NCI-H2029 (cell line): ENCODE data around the gene TARS2.

Experiments
- DNase-seq: peaks from one replicate; lab custom pipeline; 2025; lab: John Stamatoyannopoulos, UW

Gene TARS2

GRCh38 chr1:150486966-150487762 lies at the start of gene TARS2:
TARS2 (plus strand) TSS chr1:150487419; CDS start chr1:150487451, 32 bp downstream.
- peak; percentile 95 for DNase-seq

- DNase-seq: no peak
Observed at GRCh38 chr1:150441121-150441520, 46.1 kb upstream of the TARS2 start.

GRCh38 chr1:150444232-150444631 lies 43.0 kb upstream of the TARS2 start:
- no peak for DNase-seq

- DNase-seq: no peak
Observed at GRCh38 chr1:150456146-150456647, 31.0 kb upstream of the TARS2 start.

GRCh38 chr1:150464422-150464826 lies 22.8 kb upstream of the TARS2 start:
- DNase-seq: peak; percentile 63

GRCh38 chr1:150466964-150467363 lies 20.3 kb upstream of the TARS2 start:
- DNase-seq: no peak

GRCh38 chr1:150469291-150469690 lies 17.9 kb upstream of the TARS2 start:
- no peak for DNase-seq

- DNase-seq: no peak
Observed at GRCh38 chr1:150472601-150473200, 14.5 kb upstream of the TARS2 start.

GRCh38 chr1:150473659-150474058 lies 13.6 kb upstream of the TARS2 start:
- no peak for DNase-seq

- no peak for DNase-seq
Observed at GRCh38 chr1:150474869-150475268, 12.3 kb upstream of the TARS2 start.

GRCh38 chr1:150476754-150477153 lies 10.5 kb upstream of the TARS2 start:
- no peak for DNase-seq

GRCh38 chr1:150477320-150477719 lies 9.9 kb upstream of the TARS2 start:
- DNase-seq: no peak

- DNase-seq: no peak
Observed at GRCh38 chr1:150477733-150478132, 9.5 kb upstream of the TARS2 start.

GRCh38 chr1:150479370-150479769 lies 7.8 kb upstream of the TARS2 start:
- no peak for DNase-seq

GRCh38 chr1:150479927-150480352 lies 7.3 kb upstream of the TARS2 start:
- DNase-seq: no peak

- no peak for DNase-seq
Observed at GRCh38 chr1:150484431-150484830, 2.8 kb upstream of the TARS2 start.

GRCh38 chr1:150484861-150485260 lies 2.4 kb upstream of the TARS2 start:
- no peak for DNase-seq

- no peak for DNase-seq
Observed at GRCh38 chr1:150487763-150488115, 520 bp downstream of the TARS2 start.

GRCh38 chr1:150493175-150493574 lies 6.0 kb downstream of the TARS2 start:
- no peak for DNase-seq

- DNase-seq: no peak
Observed at GRCh38 chr1:150498342-150498741, 11.1 kb downstream of the TARS2 start.

- DNase-seq: no peak
Observed at GRCh38 chr1:150505431-150505830, 18.2 kb downstream of the TARS2 start.

- no peak for DNase-seq
Observed at GRCh38 chr1:150507912-150508864, 21.0 kb downstream of the TARS2 start, which contains the start of gene ECM1. ECM1 (plus strand) TSS chr1:150508109; CDS start chr1:150508210, 101 bp downstream.
